NCI-H2196 treated with DMSO at 0.1 percent for 48 hours (cell line): ENCODE results near the gene FASTKD2.
A peak's percentile ranks its signal among the peaks of the same experiment; 100 is the strongest.
"Not testable (repeated sequence)": the region's sequence is repeated elsewhere in the genome, so short reads cannot be mapped to it uniquely, and the experiment has no call there.

Experiments
- DNase-seq: peaks from one replicate; lab custom pipeline; 2025; ENCODE audit not compliant: unreplicated experiment; lab: John Stamatoyannopoulos, UW

FASTKD2 gene

DNA sequence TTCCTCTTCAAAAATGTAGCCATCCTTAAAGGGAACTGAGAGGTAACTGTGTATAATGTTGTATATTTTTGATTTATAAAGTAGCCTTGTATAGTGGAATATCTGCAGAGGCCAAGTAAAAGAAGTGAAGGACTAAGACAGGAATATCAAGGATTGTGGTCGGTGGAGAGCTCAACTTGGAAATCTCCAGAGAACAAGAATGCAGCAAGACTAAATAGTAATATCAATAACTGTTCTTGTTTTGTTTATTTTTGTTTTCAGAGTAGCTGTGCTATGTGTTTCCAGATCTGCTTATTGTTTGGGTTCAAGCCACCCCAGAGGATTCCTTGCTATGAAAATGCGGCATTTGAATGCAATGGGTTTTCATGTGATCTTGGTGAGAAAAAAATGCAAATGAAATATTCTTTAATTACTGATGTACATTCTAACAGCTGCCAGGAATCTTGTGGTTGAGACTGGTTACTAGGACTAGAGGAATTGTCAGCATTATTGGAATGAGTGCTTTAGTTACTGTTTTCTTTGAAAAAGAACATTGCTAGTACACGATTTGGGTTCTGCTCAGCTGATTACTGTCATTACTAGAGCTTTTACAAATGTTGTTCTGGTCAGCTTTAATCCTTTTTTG, 25.0 kb downstream of the FASTKD2 start:
- no peak for DNase-seq

DNA sequence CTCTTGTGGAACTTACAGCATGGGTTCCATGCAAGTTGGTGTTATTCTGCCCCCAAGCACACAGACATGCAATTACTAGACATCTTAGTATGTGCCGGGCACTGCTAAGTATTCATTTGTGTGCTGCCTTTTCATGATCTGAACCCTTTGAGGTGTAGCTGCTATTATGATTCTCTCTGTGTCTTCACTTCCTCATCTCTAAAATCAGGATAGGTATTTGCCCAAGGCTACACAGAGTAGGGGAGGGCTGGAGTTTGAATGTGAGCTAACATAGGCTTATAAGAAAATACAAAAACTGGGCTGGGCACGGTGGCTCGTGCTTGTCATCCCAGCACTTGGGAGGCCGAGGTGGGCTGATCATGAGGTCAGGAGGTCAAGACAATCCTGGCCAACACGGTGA, 27.2 kb downstream of the FASTKD2 start:
- DNase-seq, result no peak

DNA sequence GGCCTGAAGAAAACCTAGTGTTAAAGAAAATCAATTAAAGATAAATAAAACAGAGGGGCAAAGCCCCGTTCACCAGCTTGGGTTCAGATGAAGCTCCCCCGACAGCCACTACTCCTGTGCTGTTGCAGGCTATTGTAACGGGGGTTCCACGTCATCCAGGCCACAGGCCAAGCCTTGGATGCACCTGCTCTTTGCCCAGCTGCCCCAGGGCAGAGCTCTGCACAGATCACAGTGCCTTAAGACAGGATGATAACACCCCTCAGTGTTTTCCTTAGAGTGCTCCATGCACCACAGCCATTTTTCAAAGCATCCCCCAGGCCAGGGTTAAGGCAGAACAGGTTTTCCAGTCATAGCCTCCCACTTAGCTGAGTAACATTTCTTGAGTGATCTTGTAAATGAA, 32.0 kb downstream of the FASTKD2 start:
- no peak for DNase-seq

DNA sequence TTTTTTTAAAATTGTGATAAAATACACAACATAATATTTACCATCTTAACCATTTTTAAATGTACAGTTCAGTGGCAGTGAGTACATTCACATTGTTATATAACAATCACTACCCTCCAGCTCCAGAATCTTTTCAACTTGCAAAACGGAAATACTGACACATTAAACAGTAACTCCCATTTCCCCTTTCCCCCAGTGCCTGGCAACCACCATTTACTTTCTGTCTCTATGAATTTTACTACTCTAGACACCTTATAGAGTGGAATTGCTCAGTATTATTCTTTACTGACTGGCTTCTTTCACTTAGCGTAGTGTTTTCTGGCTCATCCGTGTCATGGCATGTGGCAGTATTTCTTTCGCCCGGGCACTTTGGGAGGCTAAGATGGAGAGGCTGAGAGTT, 32.6 kb downstream of the FASTKD2 start:
- no peak for DNase-seq

DNA sequence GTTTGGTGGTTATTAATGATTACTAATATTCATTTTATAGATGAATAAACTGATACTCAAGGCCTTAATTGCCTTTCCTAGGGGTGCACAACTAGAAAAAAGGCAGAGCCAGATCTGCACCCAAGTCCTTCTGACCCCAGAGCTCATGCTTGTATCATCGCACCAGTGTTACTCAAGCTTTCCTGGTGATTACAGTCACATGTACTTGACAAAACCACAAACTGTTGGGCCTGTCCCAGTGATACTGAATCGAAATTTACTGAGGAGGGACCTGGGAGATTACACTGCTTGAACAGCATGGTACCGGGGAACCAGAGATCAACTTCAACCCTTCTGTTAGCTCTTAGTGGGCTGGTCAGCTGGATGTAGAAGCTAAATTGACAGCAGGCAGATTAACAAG, 33.7 kb downstream of the FASTKD2 start:
- DNase-seq, result no peak

DNA sequence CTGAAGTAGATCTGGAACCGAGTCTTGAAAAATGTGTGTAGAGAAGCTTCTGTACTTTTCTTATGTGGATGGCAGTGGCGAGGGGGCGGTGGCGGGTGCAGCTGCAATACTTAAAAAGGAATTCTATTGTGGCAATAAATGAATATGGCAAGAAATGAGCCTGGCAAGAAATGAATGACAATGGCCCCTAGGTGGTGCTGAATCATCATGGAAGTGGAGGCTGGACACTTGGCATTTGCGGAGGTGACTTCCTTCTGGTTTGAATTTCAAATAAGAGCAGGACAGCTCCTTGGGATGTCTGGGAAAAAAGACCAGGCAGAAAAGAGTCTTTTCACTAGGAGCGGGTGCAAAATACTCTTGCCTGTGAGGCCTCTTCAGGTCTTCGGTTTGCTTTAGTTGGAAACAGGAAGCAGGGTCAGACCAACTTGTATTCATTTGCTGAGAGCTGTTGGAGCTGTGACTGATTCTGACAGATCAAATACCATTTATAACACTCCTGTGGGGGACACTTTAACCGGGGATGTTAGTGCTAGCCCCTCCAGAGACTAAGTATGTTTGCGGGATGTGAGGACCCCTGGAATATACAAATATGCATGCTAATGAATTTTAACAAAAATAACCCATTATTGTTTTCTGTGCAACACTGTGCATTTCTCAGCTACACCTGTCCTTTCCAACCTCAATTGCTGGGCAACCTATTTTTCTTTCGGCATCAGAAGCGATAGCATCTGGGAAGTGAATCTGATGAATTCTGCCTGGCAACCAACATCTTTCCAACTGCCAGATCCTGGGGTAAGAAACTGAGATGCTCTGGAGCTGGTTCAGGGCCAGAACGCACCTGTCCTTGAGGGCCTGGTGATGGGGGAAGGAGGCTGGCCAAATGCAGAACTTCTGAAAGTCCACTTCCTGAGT, 35.4 kb downstream of the FASTKD2 start:
- DNase-seq, result peak; percentile 59

DNA sequence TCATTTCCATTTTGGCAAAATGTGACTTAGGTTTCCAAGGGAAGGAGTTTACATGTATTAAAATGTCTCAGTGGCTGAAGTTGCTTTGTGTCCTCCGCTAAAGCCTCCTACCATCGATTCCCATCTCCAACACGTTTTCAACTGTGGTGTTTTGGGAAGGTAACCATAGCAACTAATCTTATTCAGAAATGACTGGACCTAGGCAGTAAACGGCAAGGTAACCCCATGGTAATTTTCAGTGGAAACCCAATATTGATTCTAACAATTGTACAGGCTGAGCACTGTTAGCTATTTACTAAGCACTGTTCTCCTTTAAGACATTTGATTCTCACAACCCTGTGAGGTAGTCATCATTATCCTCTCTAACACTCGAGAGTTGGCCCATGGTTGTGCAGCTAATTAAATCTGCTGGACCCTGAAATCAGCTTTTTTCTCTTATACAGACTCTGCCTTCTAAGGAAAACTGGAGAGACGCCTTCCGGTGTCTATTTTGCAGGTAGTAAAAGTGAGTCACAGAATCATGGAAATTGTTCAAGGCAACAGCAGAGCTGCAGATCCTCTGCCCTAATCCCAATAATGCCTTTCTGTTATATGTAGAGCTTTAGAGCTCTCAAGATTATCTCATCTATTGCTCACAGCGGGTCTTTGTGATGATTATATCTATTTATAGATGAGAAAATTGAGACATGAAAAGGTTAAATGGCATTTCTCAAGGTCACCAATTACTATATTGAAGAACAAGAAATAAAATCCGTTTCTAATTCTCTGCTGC, 36.2 kb downstream of the FASTKD2 start:
- DNase-seq, result no peak

DNA sequence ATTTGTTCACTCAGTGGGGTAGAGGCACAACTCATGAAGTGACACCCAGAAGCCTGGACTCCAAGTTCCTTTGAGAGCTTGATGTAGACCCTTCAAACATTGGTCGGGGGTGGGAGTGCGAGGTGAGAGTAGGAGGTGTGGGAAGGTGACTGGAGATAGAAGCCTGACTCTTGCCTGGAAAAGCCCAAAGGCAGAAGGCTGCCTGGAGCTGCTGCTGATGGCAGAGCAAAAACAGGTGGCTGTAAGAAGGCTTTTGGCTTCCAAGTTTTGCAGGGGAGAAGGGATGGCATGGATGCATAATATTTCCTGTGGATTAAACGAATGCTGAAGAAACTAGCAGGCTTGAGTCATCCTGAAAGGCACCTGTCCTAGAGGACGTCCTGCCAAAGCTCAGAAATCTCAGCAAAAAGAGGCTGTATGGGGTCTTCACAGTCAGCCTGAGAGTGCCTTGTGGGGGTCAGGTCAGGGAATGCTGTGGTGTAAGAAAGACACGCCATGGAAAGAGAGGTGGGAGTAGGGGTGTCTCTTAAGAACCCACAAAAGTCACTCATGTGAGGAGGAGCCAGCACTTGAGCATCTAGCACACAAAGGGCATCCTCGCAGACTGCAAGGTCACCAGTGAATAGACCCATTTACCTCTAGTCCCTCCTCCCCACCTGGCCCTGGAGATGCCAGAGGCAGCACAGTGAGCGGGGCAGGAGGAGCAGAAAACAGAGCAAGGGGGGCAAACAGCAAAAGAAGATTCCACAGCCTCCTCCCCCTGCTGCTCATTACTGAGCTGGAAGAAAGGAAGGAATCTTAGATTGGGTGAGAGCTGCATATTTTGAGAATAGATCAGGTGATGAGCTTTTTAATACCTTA, 37.5 kb downstream of the FASTKD2 start:
- no peak for DNase-seq

DNA sequence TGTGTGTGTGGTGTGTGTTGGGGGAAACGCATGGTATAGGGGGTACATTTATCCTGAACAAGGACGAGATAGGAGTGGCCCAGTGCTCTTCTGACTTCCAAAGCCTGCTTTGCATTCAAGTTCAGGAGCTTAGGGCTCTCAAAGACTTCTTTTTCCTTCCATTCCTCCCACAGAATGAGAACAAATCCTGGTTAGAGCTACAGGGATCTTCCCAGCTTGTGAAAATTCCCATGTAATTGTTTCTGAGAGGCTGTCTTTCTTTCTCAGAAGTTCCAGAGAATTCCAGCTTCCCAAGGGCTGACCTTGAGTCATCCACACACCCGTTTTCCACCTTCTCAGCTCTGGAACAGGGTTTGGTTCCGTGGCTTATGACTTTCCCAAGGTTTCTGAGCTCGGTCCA, 38.9 kb downstream of the FASTKD2 start:
- DNase-seq, result no peak

DNA sequence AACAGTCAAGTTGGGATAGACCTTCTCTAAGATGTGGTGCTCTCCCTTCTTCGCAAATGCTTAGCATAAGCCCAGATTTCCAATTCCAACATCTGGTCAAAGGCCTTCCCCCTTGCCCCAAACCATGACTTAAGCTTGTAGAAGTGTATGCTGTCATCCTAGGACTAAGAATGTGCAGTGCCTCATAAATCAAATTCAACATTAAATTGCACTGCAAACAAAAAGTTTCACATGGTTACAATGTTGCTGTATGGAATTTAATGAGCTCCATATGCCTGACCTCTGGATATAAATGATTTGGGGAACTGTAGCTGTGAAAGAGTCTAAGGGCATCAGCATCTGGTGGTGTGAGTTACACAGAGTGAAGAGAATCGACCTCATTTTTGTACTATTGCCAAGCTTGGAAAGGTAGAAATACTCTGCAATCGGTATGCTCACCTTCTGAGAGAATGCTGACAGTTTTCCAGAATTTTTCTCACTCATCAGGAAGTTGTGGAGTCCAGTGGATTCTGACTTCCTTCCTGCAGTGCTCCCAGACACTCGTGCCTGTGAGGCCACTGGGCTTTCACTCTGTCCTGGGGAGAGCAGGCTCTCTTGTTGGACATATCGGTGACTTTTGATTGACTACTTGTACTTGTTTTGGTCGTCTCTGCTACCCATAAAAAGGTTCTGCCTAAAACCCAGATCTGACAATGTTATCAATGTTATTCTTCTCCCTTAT, 40.6 kb downstream of the FASTKD2 start:
- no peak for DNase-seq

DNA sequence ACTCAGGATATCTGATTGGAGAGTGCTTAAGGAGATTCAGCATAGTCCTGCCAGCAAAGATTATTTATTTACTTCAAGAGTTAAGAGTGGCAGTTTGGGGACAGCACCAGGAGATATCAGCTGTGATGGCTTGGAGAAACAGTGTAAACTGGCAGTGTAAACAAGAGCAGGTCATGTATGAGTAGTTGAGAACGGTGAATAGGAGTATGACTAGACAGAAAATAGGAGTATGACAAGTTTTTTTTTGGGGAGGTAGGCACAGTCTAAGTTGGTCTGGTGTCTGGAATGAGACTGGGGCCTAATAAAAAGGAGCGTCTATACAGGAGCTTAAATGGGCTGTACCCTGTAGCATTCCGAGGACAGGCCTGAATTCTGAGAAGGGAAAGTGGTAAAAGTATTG, 42.2 kb downstream of the FASTKD2 start:
- DNase-seq, result not testable (repeated sequence)

DNA sequence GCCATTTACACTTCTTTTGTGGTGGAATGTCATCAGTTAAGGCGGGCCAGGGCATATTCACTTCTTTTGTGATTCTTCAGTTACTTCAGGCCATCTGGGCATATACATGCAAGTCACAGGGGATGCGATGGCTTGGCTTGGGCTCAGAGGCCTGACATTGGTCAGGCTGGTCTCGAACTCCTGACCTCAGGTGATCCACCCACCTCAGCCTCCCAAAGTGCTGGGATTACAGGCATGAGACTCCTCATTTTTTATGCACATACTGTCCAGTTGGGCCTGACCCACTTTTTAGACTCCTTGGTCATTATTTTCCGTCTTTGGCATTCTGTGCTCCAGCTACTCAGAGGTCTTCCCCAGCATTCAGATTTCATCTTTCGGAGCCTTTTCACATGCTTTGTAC, 47.1 kb downstream of the FASTKD2 start:
- DNase-seq, result not testable (repeated sequence)

DNA sequence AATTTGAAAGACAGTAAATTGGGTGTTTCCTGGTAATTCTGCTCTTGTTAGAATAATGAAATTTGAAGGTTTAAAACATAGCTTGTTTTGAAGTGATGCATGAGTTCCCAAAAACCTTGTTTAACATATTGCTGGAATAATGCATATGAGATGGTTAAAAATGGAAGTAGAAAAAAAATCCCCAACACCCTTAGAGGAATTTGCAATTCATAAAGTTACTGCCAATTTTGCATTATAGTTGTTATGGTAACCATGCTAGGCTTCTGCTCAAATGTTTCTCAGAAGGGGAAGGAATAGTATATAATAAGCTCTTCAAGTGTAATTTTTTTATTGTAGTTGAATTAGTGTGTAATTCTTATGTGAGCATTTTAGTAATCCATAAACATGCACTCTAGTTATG, 49.1 kb downstream of the FASTKD2 start:
- no peak for DNase-seq

DNA sequence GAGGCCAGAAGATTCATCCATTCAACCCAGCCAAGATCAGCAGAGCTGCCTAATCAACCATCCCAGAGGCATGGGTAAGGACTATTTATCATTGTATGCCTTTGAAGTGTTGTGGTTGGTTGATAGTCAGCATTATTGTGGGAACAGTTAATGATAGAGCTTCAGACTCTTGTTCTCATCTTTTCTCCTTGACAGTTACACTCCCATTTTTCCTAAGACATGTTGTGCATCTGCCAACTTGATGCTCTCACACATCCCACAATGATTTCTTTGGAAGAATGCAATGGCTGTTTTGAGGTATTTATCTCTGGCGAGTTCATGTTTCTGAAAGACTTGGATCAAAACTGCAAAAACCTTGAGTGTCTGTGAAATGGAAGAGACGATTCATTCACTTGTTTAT, 55.4 kb downstream of the FASTKD2 start:
- no peak for DNase-seq

DNA sequence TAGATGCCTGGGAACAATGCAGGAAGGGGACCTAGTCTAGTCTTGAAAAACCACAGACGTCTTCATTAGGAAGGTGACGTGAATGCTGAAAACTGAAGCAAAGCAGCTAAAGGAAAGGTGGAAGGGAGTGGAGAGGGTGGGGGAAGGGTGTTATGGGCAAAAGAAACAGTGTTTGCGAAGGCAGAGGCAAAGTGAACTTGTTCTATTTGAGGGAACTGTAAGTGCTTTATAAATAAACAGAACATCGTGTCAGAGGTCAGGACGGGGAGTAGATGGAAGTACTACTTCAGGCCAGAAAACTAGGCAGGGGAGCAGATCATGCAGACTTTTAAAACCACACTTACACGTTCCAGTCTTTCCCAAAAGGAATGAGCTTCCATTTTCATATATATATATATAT, 57.8 kb downstream of the FASTKD2 start:
- no peak for DNase-seq

DNA sequence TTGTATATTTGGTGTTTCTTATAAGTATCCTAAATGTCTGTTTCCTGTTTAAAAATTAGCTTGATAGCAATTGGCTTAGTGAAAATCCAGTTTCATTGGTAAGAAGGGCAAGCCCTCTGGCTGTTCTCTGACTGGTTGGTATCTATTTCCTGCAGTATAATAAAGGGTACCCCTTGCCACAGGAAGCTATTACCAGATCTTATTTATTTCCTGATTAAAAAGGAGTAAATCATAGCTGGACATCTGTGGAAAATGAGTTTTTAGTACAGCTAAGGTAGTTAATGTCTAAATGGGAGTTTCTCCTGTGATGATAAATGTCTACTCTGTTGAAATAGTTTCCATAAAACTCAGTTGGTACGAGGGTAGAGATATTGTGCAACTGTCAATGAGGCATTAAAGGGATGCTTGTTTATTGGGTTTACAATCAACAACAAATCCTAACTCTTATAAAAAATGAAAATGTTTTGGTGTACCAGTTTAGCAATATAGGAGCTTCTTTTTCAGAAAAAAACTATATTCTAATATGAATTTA, 58.7 kb downstream of the FASTKD2 start:
- no peak for DNase-seq

DNA sequence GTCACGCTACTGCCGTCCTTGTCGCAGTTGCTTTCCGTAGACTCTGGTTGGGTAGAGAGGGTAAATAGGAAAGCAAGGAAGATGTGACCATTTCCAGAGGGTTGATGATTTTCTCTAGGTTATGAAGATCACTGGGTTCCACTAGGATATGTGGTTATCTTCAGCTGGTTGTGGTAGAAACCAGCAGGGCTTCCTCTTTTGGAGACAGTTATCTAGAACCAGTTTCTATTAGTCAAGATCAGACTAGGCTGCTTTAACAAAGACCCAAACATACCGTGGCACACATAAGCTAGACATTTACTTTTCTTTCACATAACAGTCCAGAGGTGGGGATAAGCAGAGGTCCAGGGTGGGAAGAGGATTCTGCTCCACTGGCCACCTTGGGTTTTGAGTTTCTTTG, 59.6 kb downstream of the FASTKD2 start:
- DNase-seq, result no peak

DNA sequence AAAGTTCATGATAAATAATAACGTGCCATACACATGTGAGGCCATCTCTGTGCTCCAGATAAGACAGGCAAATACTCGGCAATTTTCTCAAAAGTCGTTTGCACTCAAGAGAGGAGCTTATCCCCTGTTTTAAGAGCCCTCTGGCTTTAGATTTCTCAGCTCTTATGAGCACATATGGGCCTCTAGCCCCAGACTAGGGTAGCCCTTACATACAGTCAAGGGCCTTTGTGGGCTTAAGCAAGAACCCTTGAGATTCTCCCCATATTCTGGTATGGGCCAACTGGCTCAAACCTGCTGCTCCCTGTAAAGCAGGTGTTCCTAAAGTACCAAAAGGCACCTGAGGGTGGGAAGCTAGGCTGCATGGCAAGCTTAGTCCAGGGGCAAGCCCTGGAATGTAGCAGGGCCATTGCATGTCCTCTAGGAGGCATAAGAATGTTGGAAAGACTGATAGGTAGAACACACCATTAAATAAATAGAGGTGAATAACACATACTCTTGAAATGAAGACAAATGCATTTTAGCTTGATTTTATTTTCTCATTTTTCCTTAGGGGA, 66.1 kb downstream of the FASTKD2 start:
- DNase-seq, result no peak

DNA sequence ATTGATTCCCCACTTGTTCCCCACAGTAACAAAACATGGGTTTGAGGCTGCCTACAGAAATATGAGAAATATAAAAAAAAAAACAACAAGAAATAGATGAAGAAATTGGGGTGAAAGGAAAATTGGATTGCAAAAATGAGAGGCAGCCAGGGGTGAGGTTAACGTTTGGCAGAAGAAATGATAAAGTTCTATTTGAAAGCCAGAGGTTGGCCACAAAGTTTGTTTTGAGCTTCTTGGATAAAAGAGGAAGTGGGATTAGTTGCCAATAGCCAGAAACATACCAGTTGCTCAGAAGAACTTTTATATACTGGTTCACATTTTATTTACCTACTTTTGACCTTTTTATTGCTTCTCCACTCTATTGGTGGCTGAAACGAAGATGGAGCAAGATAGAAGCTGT, 67.5 kb downstream of the FASTKD2 start:
- no peak for DNase-seq

DNA sequence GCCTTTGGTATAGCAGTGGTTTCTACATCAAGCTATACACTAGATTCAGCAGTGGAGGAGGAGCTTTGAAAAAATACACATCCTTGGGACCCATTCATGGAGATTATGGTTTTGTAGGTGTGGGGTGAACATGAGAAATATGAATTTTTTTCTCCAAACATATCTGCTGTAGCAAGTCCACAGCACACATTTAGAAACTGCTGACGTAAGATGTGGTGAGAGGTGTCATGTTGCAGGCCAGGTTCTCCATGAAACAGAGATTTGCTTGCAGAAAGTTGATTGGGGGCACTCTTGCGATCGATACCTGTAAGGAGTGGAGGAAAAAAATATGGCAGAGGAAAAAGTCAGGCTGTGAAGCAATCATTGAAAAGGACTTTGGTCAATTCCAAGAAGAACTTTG, 67.9 kb downstream of the FASTKD2 start:
- DNase-seq, result no peak
